Activated B cell treated with CpG ODN at 0.5 μM for 24 hours (primary cell): ENCODE results near the gene SANBR. TPM values are rescaled to one million over a fixed set of nuclear protein-coding genes. Genes with fewer than 3 reads are reported as not detected.

Source experiments
- ATAC-seq: fragments of 200-7000 bp; cut with Tn5 transposase; one replicate; pipeline ENCODE4 v1.10.0; 2021; ENCODE audit warnings: low read depth, mild to moderate bottlenecking, moderate library complexity
- CTCF ChIA-PET: fragments of 350-600 bp; sonication (Branson Sonifier 250); formaldehyde crosslinking; loops from one replicate; lab custom pipeline; 2021; ENCODE audit warnings: antibody characterized with exemption; lab: Charles Lee
- POLR2A ChIA-PET: fragments of 350-600 bp; sonication (Branson Sonifier 250); formaldehyde crosslinking; loops from one replicate; lab custom pipeline; 2021; ENCODE audit warnings: antibody characterized with exemption; lab: Charles Lee
- DNase-seq: peaks from one replicate; pipeline ENCODE4 v3.0.0; 2022
- H3K27ac Mint-ChIP-seq: one replicate; pipeline ENCODE4 v1.8.0; 2020; ENCODE audit warnings: mixed read lengths
- H3K27me3 Mint-ChIP-seq: one replicate; pipeline ENCODE4 v1.8.0; 2021; ENCODE audit warnings: mixed read lengths
- H3K36me3 Mint-ChIP-seq: one replicate; pipeline ENCODE4 v1.8.0; 2021; ENCODE audit warnings: low read depth, mixed read lengths
- H3K4me1 Mint-ChIP-seq: one replicate; pipeline ENCODE4 v1.8.0; 2021; ENCODE audit warnings: mixed read lengths
- H3K4me3 Mint-ChIP-seq: one replicate; pipeline ENCODE4 v1.8.0; 2020; ENCODE audit warnings: mild to moderate bottlenecking, mixed read lengths
- H3K9me3 Mint-ChIP-seq: one replicate; pipeline ENCODE4 v1.8.0; 2020; ENCODE audit warnings: mixed read lengths
- CTCF ChIP-seq: fragments of 200-600 bp; IDR thresholded peaks from one replicate; pipeline ENCODE4 v1.8.0; 2022; ENCODE audit warnings: antibody characterized with exemption, mild to moderate bottlenecking
- intact Hi-C: fragments of 100-400 bp; cut with micrococcal nuclease; formaldehyde crosslinking; loops from one replicate; pipeline ENCODE4 v1.15.1; 2024
- total RNA-seq: library from RNA; stranded (reverse); gene quantifications from 2 replicates; pipeline ENCODE4 v1.2.3, GENCODE V29; 2022

The SANBR gene
- total RNA-seq, 1 donor from 2014 or later, result 2.2 TPM

GRCh38 chr2:61045999-61046398 lies 19.7 kb upstream of the SANBR start:
- CTCF ChIA-PET, result no interaction called here
- peaks cover 17% of the 10 kb centered on the region for H3K4me1 Mint-ChIP-seq
- POLR2A ChIA-PET, result no interaction called here
- no peak overlapping the region for H3K4me3 Mint-ChIP-seq
- DNase-seq (no peak), ATAC-seq (no peak)
- no peak overlapping the region for H3K27ac Mint-ChIP-seq
- no peak for TF ChIP-seq CTCF
- intact Hi-C loops, result no loop called here
- H3K9me3 Mint-ChIP-seq, result no peaks in the 10 kb centered on the region
- H3K27me3 Mint-ChIP-seq, result no peaks in the 10 kb centered on the region
- peaks cover 50% of the 10 kb centered on the region for H3K36me3 Mint-ChIP-seq

GRCh38 chr2:61055557-61055956 lies 10.1 kb upstream of the SANBR start:
- Mint-ChIP-seq H3K27me3 (no peaks in the 10 kb centered on the region), H3K4me1 (no peaks in the 10 kb centered on the region), H3K36me3 (peaks cover 26% of the 10 kb centered on the region), H3K27ac (no peak overlapping the region), H3K9me3 (no peaks in the 10 kb centered on the region), H3K4me3 (no peak overlapping the region)
- ATAC-seq, result no peak
- intact Hi-C loops, result no loop called here
- POLR2A ChIA-PET, result no interaction called here
- TF ChIP-seq CTCF, result no peak
- no peak for DNase-seq
- CTCF ChIA-PET, result no interaction called here

- no peak overlapping the region for H3K27ac Mint-ChIP-seq
- no peaks in the 10 kb centered on the region for H3K9me3 Mint-ChIP-seq
- no peaks in the 10 kb centered on the region for H3K4me1 Mint-ChIP-seq
- CTCF ChIA-PET, result no interaction called here
- no peaks in the 10 kb centered on the region for H3K27me3 Mint-ChIP-seq
- POLR2A ChIA-PET, result no interaction called here
- intact Hi-C loops, result no loop called here
- no peak for DNase-seq
- no peak for TF ChIP-seq CTCF
- ATAC-seq, result no peak
- peaks cover 19% of the 10 kb centered on the region for H3K36me3 Mint-ChIP-seq
- no peak overlapping the region for H3K4me3 Mint-ChIP-seq
These were observed 8.1 kb upstream of the SANBR start for GRCh38 chr2:61057562-61057961.

GRCh38 chr2:61059382-61059781 lies 6.3 kb upstream of the SANBR start:
- CTCF ChIA-PET, result no interaction called here
- POLR2A ChIA-PET, result no interaction called here
- no peak for ATAC-seq
- Mint-ChIP-seq H3K36me3 (peaks cover 14% of the 10 kb centered on the region), H3K4me1 (no peaks in the 10 kb centered on the region), H3K4me3 (no peak overlapping the region), H3K27me3 (no peaks in the 10 kb centered on the region), H3K9me3 (no peaks in the 10 kb centered on the region), H3K27ac (no peak overlapping the region)
- intact Hi-C loops, result no loop called here
- no peak for DNase-seq
- TF ChIP-seq CTCF, result no peak

GRCh38 chr2:61074100-61074499 lies 8.4 kb downstream of the SANBR start:
- Mint-ChIP-seq H3K4me3 (no peak overlapping the region), H3K27me3 (no peaks in the 10 kb centered on the region), H3K36me3 (peaks cover 5% of the 10 kb centered on the region), H3K4me1 (no peaks in the 10 kb centered on the region), H3K9me3 (no peaks in the 10 kb centered on the region), H3K27ac (no peak overlapping the region)
- DNase-seq (no peak), ATAC-seq (no peak)
- ChIA-PET POLR2A (no interaction called here), CTCF (no interaction called here)
- TF ChIP-seq CTCF, result no peak
- intact Hi-C loops, result no loop called here
